Heart left ventricle (tissue), 13 donors: Measurements from ENCODE around the gene KRT6B.

ENCODE experiments used
- POLR2A ChIP-seq, 2 donors: fragments of 450-650 bp; IDR thresholded peaks; one replicate each; pipeline ENCODE4 v1.6.1; 2017; ENCODE audit warnings: antibody characterized with exemption in 2 of 2, mild to moderate bottlenecking in 2 of 2, moderate library complexity in 2 of 2
- TF ChIP-seq, protein P1 (sequence below), 12 donors: fragments of 200-600 bp; sonication (generic) in 4 of 12; IDR thresholded peaks; one replicate each; pipeline versions ENCODE4 v1.5.0 to v1.8.0; 2018 to 2022; ENCODE audit warnings: antibody characterized with exemption in 12 of 12, mild to moderate bottlenecking in 5 of 12
- donor health status: ischemic (EF 13 %, LVEDD 7.1; RV severe dilation, severe dysfunction).
- donor health status: DM: no; HTN: yes; CAD: no.
- donor health status: DM: no; HTN: no; CAD: no.
- donor health status: ischemic (EF 25% LVEDD 6.9; RV normal size, moderate dysfunction).
- donor health status: ischemic (EF 25% LVEDD 5.7; RV mildly dilated, moderate dysfunction).
- donor health status: ischemic (EF 35%, LVEDD 5.7; RV mildly dilated, moderate dysfunction).
- donor health status: nonischemic (EF 11% LVEDD 7.7; RV severe dilation, severe dysfunction).
- donor health status: DM: yes; HTN: yes; CAD: no.
- donor health status: PGD.
- donor health status: ischemic (EF 29% LVEDD 5.4; RV normal size, mild dysfunction).
- donor health status: nonischemic (EF 23%, LVEDD 6.1; RV moderate dilation, normal function).

DNA sequence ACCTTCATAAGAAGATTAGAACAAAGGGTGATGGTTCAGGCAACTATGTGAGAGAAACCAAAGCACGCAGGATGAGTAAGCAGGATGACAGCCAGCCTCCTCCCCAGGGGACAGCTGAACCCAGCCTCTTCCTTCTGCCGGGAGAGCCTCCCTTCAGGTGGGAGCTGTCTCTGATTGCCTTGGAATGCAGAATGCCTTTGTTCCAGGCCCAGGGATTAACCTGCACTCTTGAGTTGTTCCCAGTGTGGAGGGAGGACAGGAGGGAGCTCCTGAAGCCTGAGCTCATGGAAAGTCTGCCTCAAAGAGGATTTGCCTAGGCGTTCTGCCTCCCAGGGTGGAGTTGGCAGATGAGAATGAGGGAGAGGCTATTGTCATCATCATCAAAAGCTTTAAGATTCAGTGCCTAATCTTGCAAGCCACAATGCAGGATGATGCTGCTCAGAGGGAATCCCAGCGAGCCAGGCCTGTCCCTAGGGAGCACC, 44.7 kb upstream of the KRT6B start:
- TF ChIP-seq, protein P1, sequence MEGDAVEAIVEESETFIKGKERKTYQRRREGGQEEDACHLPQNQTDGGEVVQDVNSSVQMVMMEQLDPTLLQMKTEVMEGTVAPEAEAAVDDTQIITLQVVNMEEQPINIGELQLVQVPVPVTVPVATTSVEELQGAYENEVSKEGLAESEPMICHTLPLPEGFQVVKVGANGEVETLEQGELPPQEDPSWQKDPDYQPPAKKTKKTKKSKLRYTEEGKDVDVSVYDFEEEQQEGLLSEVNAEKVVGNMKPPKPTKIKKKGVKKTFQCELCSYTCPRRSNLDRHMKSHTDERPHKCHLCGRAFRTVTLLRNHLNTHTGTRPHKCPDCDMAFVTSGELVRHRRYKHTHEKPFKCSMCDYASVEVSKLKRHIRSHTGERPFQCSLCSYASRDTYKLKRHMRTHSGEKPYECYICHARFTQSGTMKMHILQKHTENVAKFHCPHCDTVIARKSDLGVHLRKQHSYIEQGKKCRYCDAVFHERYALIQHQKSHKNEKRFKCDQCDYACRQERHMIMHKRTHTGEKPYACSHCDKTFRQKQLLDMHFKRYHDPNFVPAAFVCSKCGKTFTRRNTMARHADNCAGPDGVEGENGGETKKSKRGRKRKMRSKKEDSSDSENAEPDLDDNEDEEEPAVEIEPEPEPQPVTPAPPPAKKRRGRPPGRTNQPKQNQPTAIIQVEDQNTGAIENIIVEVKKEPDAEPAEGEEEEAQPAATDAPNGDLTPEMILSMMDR (IDR thresholded peaks at IDR 0.05), result no peak
- no peak for TF ChIP-seq POLR2A (IDR thresholded peaks at IDR 0.05)
